ENCODE results near the gene EFNA4. TPM values are rescaled to one million over a fixed set of nuclear protein-coding genes. Genes with fewer than 3 reads are reported as not detected.

EFNA4 gene
- total RNA-seq, 1 experiment from 2014 or later = 7.4 TPM

DNA sequence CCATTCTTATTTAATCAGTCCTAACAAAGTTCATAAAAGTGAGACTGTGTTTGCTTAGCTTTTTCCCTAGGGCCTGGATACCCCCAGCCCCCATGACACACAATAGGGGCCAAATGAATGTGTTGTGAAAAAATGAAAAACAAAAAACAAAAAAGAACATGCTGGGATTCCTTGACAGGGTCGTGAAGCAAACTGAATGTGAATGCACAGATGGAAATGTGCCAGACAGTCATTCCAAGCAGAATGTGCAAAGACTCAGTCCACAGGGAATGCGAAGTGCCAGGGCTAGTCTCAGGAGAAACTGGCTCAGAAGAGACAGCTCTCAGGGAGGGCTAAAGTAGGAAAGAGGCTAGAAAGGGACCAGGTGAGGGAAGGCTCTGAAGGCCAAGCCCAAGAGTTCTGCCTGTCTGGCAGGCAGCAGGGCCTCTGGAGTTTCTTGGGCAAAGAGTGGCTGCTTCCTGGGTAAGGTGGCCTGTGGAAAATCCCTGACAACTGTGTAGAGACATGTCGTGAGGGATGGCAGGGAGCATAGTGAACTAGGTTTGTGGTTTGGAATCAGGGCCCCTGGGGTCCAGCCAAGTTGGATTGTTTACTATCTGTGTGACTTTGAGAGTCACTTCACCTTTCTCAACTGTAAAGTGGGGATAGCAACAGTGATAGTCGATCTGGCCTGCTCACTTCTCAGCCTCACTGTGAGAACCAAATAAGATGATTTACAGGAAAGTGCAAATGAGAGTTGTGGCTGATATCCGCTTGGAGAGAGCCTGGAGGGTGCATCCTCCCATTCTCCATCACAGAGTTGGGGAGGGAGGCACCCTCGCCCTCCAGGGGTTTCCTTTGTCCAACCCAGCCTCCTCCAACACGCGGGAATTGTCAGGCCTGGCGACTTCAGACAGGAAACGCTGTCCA lies 13.6 kb upstream of the EFNA4 start:
- intact Hi-C loops (cut with micrococcal nuclease) = loop anchor here (2.0 to 5.0 kb wide), 3 partner anchors 77 to 493 kb away; partner anchors contain the start of gene UBE2Q1
- Mint-ChIP-seq H3K36me3 (ENCODE audit: insufficient read depth, unreplicated experiment) (peaks cover 17% of the 10 kb centered on the region), H3K9me3 (ENCODE audit: unreplicated experiment) (no peaks in the 10 kb centered on the region), H3K27me3 (ENCODE audit: insufficient read depth, unreplicated experiment) (no peaks in the 10 kb centered on the region), H3K4me3 (ENCODE audit: unreplicated experiment) (peak overlapping the region; percentile 90), H3K4me1 (ENCODE audit: insufficient read depth, unreplicated experiment) (peaks cover 41% of the 10 kb centered on the region), H3K27ac (ENCODE audit: low read depth, unreplicated experiment) (peak overlapping the region; percentile 80)
- DNase-seq (ENCODE audit: unreplicated experiment) = peak; percentile 47
- BruUV-seq (replicated peaks) = TSS peak; percentile 43
- CTCF ChIA-PET = interaction anchor here (0.6 to 23.3 kb wide), 27 partner anchors 11 to 755 kb away, joined by 3 to 390 read pairs (median 4); partner anchors contain the start of genes EFNA4, LENEP, PBXIP1 and PMVK
- POLR2A ChIA-PET = interaction anchor here (0.6 to 8.7 kb wide), 30 partner anchors 9 to 507 kb away, joined by 3 to 156 read pairs (median 8); partner anchors contain the start of genes CKS1B, EFNA3, EFNA4 and PBXIP1
- TF ChIP-seq, protein P1, sequence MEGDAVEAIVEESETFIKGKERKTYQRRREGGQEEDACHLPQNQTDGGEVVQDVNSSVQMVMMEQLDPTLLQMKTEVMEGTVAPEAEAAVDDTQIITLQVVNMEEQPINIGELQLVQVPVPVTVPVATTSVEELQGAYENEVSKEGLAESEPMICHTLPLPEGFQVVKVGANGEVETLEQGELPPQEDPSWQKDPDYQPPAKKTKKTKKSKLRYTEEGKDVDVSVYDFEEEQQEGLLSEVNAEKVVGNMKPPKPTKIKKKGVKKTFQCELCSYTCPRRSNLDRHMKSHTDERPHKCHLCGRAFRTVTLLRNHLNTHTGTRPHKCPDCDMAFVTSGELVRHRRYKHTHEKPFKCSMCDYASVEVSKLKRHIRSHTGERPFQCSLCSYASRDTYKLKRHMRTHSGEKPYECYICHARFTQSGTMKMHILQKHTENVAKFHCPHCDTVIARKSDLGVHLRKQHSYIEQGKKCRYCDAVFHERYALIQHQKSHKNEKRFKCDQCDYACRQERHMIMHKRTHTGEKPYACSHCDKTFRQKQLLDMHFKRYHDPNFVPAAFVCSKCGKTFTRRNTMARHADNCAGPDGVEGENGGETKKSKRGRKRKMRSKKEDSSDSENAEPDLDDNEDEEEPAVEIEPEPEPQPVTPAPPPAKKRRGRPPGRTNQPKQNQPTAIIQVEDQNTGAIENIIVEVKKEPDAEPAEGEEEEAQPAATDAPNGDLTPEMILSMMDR (IDR thresholded peaks at IDR 0.05; ENCODE audit: unreplicated experiment) = no peak

DNA sequence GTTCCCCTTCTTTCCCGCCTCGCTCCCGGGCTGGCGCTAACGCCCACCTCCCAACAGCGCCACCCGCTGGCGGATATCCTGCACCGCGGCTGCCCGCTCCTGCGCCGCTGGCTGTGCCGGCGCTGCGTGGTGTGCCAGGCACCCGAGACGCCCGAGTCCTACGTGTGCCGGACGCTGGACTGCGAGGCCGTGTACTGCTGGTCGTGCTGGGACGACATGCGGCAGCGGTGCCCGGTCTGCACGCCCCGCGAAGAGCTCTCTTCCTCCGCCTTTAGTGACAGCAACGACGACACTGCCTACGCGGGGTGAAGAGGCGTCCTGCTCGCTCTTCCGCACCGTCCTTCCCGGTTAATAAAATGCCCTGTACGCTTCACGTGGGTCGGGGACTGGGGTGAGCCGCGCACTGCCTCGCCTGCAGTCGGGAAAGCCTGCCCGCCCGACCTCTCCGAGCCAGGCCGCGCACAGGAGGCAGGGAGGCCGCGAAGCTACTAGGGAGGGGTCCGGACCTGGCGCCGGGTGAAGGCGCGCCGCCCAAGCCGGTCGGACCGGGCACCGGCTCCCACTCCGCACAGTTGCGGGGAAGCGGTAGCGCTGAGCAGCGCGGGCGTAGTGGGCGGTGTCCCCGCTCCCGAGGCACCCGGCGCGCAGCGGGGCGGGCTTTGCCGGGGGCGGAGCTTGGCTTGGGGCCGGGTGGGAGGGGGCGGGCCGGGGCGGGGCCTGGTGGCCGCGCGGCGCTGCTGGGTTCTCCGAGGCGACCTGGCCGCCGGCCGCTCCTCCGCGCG lies 12.8 kb upstream of the EFNA4 start, which contains the start of gene ADAM15:
Gene ADAM15, plus strand, starts transcription at position 757 of the 782 bp plus-strand sequence. CDS start 71 bp downstream, outside the sequence.
- DNase-seq (ENCODE audit: unreplicated experiment) = peak; percentile 84
- Mint-ChIP-seq H3K27ac (ENCODE audit: low read depth, unreplicated experiment) (peak within 1 kb of the TSS; percentile 80), H3K27me3 (ENCODE audit: insufficient read depth, unreplicated experiment) (no peaks in the 10 kb centered on the region), H3K4me1 (ENCODE audit: insufficient read depth, unreplicated experiment) (peaks cover 33% of the 10 kb centered on the region), H3K36me3 (ENCODE audit: insufficient read depth, unreplicated experiment) (peaks cover 25% of the 10 kb centered on the region), H3K4me3 (ENCODE audit: unreplicated experiment) (peak within 1 kb of the TSS; percentile 90), H3K9me3 (ENCODE audit: unreplicated experiment) (no peaks in the 10 kb centered on the region)
- TF ChIP-seq, protein P1 (IDR thresholded peaks at IDR 0.05; ENCODE audit: unreplicated experiment) = peak; percentile 99
- no TSS peak for BruUV-seq (replicated peaks)
- ChIA-PET POLR2A (interaction anchor here (0.6 to 8.7 kb wide), 39 partner anchors 9 to 653 kb away, joined by 3 to 156 read pairs (median 6); partner anchors contain the start of genes CKS1B, EFNA3, EFNA4 and LENEP), CTCF (interaction anchor here (0.6 to 23.3 kb wide), 31 partner anchors 10 to 1464 kb away, joined by 3 to 390 read pairs (median 4); partner anchors contain the start of genes CREB3L4, EFNA4, KRTCAP2 and LENEP)
- intact Hi-C loops (cut with micrococcal nuclease) = loop anchor here (2.0 to 5.0 kb wide), 3 partner anchors 78 to 493 kb away; partner anchors contain the start of gene UBE2Q1

DNA sequence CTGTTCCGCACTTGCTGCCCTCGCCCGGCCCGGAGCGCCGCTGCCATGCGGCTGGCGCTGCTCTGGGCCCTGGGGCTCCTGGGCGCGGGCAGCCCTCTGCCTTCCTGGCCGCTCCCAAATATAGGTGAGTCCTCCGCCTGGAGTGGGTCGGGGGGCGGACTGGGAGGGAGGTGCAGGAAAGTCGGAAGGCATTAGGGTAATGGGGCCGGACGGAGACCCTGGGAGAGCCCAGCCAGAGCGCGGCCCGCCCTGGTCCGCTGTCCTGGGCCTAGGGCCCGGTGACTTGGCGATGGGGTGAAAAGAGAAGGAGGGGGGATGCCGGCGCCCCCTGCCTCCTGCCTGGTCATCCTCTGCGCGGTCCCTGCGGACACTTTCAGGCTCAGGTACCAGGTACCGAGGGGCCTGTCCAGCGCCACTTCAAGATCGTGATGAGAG lies 12.2 kb upstream of the EFNA4 start:
- Mint-ChIP-seq H3K4me3 (ENCODE audit: unreplicated experiment) (peak overlapping the region; percentile 90), H3K36me3 (ENCODE audit: insufficient read depth, unreplicated experiment) (peaks cover 31% of the 10 kb centered on the region), H3K4me1 (ENCODE audit: insufficient read depth, unreplicated experiment) (peaks cover 32% of the 10 kb centered on the region), H3K9me3 (ENCODE audit: unreplicated experiment) (no peaks in the 10 kb centered on the region), H3K27ac (ENCODE audit: low read depth, unreplicated experiment) (peak overlapping the region; percentile 72), H3K27me3 (ENCODE audit: insufficient read depth, unreplicated experiment) (no peaks in the 10 kb centered on the region)
- intact Hi-C loops (cut with micrococcal nuclease) = loop anchor here (2.0 to 5.0 kb wide), 3 partner anchors 79 to 494 kb away; partner anchors contain the start of gene UBE2Q1
- DNase-seq (ENCODE audit: unreplicated experiment) = peak; percentile 26
- ChIA-PET POLR2A (interaction anchor here (0.6 to 8.7 kb wide), 36 partner anchors 9 to 653 kb away, joined by 3 to 156 read pairs (median 6); partner anchors contain the start of genes CKS1B, EFNA3, EFNA4 and LENEP), CTCF (interaction anchor here (0.6 to 23.3 kb wide), 22 partner anchors 10 to 1084 kb away, joined by 3 to 390 read pairs (median 5); partner anchors contain the start of genes CREB3L4, EFNA4, KRTCAP2 and LENEP)
- TF ChIP-seq, protein P1 (IDR thresholded peaks at IDR 0.05; ENCODE audit: unreplicated experiment) = no peak
- TSS peak; percentile 30 for BruUV-seq (replicated peaks)
